ENCODE results near the gene PLAAT3. TPM values are rescaled to one million over a fixed set of nuclear protein-coding genes. Genes with fewer than 3 reads are reported as not detected.

PLAAT3 gene
- total RNA-seq, 4 donors from 2014 or later: 0.57 to 15.4 (median 4.5) TPM

DNA sequence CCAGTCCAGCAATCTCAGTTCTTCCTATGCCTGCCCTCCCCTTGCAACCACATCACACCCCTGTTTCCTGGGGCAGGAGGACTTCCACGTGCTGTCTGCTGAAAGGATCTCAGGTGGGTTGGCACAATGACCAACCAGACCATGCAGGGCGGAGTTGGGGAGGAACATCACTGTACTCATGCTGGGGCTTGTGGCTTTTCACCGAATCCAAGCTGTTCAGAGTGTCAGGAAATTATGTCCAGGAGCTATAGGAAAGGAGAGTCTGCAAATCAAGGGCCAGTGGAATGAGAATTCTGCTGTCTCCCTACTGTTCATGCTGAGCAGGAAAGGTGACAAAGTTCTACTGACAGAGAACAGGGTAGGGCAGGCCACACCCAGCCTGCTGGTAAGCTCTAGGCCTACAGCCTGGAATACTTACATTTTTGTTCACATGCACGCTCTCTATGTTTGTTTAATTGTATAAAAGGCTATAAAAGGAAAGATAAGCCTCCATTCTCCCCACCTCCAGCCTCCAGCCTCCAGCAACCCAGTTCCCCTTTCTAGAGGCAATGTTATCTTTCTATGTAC, 49.4 kb downstream of the PLAAT3 start:
- Histone ChIP-seq H3K9me3 (no peaks in the 10 kb centered on the region), H3K27me3 (no peaks in the 10 kb centered on the region), H3K36me3 (no peaks in the 10 kb centered on the region), H3K27ac (peak overlapping the region; percentile 84 to 90 (median 88)), H3K4me3 (no peak overlapping the region), H3K4me1 (peaks cover 30 to 66% (median 40%) of the 10 kb centered on the region in 3 donors)
- DNase-seq: no peak
- WGBS, 2 donors: 41 to 60% methylated on average over 4 of the region's 4 CpGs
- no peak for TF ChIP-seq POLR2A (IDR thresholded peaks at IDR 0.05)
- TF ChIP-seq, protein P1, sequence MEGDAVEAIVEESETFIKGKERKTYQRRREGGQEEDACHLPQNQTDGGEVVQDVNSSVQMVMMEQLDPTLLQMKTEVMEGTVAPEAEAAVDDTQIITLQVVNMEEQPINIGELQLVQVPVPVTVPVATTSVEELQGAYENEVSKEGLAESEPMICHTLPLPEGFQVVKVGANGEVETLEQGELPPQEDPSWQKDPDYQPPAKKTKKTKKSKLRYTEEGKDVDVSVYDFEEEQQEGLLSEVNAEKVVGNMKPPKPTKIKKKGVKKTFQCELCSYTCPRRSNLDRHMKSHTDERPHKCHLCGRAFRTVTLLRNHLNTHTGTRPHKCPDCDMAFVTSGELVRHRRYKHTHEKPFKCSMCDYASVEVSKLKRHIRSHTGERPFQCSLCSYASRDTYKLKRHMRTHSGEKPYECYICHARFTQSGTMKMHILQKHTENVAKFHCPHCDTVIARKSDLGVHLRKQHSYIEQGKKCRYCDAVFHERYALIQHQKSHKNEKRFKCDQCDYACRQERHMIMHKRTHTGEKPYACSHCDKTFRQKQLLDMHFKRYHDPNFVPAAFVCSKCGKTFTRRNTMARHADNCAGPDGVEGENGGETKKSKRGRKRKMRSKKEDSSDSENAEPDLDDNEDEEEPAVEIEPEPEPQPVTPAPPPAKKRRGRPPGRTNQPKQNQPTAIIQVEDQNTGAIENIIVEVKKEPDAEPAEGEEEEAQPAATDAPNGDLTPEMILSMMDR (IDR thresholded peaks at IDR 0.05): peak in 1 of 6 experiments; percentile 30
- intact Hi-C loops (cut with DNase I): no loop called here

DNA sequence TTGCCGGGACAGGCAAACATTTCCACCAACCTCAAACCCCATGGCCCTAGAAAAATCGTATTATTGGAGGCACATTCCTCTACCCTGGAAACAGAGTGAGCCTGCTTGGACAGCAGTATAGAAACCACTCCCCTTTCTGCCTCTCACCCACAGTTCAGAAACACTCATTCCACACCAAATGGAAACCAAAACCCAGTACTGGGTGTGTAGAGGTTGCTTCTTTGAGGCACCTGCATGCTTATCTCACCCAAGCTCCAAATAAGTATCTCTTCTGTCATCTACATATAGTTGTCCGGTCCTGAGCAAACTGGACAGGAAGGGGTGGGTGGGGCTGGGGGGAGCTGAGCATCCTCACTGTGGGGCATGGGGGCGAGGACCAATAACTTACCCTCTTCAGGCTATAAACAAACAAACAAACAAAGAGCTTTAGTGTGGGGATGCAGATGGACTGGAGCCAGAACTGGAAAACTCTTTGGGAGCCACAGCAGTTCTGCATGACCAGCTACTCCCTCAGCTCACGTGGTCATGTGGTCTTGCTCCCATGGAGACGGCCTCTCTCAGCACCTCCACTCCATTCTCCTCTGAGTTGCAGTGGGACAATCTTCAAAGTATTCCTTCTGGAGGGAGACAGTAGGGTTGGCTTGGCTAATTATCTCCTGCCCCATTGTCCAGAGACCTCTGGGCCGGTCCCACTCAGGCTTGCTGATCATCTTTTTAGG, 50.0 kb downstream of the PLAAT3 start:
- no peaks in the 10 kb centered on the region for H3K9me3 ChIP-seq
- no peaks in the 10 kb centered on the region for H3K27me3 ChIP-seq
- 77 to 81% methylated on average over 3 to 6 of the region's 7 CpGs for WGBS, 2 donors
- peaks cover 30 to 66% (median 40%) of the 10 kb centered on the region in 3 donors for H3K4me1 ChIP-seq
- H3K27ac ChIP-seq: peak overlapping the region; percentile 84 to 90 (median 88)
- H3K36me3 ChIP-seq: no peaks in the 10 kb centered on the region
- TF ChIP-seq, protein P1 (IDR thresholded peaks at IDR 0.05): no peak
- no peak for TF ChIP-seq POLR2A (IDR thresholded peaks at IDR 0.05)
- intact Hi-C loops (cut with DNase I): no loop called here
- no peak for DNase-seq
- no peak overlapping the region for H3K4me3 ChIP-seq

DNA sequence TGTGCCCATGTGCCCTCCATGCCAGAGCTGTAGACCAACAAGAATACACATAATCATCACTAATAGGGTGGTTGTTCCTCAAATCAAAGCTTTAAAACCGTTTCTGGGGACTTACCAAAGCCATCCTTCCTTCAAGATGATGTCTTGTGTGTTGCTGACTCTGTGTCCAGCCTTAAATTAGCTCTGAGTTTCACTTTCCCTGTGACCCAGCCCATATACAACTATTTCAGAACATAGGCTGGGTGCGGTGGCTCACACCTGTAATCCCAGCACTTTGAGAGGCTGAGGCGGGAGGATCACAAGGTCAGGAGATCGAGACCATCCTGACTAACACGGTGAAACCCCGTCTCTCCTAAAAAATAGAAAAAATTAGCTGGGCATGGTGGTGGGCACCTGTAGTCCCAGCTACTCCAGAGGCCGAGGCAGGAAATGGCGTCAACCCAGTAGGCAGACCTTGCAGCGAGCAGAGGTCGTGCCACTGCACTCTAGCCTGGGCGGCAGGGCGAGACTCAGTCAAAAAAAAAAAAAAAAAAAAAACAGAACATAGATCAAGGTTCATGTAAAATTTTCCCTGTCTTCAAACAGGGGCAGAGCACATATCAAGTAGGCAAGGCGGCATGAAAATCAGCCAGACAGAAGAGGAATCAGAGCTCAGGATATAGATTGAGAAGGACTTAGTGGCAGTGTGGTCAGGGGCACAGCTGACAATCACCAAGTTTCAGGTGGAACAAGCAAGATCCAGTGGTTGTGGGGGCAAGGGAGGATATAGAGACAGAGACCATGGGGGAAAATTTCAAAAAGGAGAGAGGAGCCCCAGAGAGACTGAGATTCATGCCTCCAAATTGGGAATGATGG, 50.8 kb downstream of the PLAAT3 start, which contains the start of gene PLAAT2:
Gene PLAAT2, minus strand, starts transcription at position 179 of the 855 bp plus-strand sequence. Its CDS starts 55 bp downstream, at position 124.
- intact Hi-C loops (cut with DNase I): no loop called here
- H3K4me1 ChIP-seq: peaks cover 30 to 63% (median 40%) of the 10 kb centered on the region in 3 donors
- no peak within 1 kb of the TSS for H3K4me3 ChIP-seq
- peak within 1 kb of the TSS; percentile 84 to 90 (median 88) for H3K27ac ChIP-seq
- H3K27me3 ChIP-seq: no peaks in the 10 kb centered on the region
- TF ChIP-seq, protein P1 (IDR thresholded peaks at IDR 0.05): no peak
- TF ChIP-seq POLR2A (IDR thresholded peaks at IDR 0.05): no peak
- WGBS, 2 donors: 87 to 90% methylated on average over 7 to 10 of the region's 13 CpGs
- DNase-seq: no peak
- no peaks in the 10 kb centered on the region for H3K9me3 ChIP-seq
- no peaks in the 10 kb centered on the region for H3K36me3 ChIP-seq

DNA sequence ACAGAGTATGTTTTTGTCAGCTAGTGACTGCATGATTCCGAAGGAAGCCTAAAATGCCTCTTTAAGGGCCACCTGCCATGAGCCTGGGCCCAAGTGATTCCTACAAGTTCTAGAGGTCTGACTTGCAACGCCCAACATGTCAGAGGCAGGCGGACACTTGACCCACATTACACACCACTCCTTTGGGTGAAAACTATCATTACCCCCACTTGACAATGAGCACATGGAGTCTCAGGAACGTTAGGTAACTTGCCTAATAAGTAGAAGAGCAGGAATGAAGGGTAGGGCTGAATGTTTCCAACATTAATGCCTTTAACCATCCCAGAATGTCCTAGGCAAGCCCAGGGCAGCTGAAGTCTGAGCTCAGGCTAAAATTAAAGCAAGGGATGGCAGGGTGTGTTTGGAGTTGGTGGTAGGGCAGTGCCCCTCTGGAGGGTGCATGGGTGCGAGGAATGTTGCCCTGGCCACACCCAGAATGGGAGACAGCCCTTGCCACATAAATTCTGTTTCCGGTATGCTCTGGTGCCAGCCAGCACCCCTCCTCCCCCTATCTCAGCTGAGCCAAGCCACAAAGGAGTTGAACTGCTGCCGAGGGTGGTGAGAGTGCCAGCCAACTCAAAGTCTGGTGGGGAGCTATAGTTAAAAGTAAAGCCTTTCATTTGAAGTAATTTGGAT, 53.6 kb downstream of the PLAAT3 start:
- TF ChIP-seq POLR2A (IDR thresholded peaks at IDR 0.05): no peak
- TF ChIP-seq, protein P1 (IDR thresholded peaks at IDR 0.05): no peak
- WGBS, 2 donors: 22 to 48% methylated on average over 7 of the region's 7 CpGs
- H3K4me3 ChIP-seq: no peak overlapping the region
- no peak for DNase-seq
- no peaks in the 10 kb centered on the region for H3K27me3 ChIP-seq
- no peaks in the 10 kb centered on the region for H3K36me3 ChIP-seq
- peak overlapping the region; percentile 42 to 61 (median 50) for H3K27ac ChIP-seq
- peaks cover 16 to 36% (median 22%) of the 10 kb centered on the region in 3 donors for H3K4me1 ChIP-seq
- intact Hi-C loops (cut with DNase I): no loop called here
- no peaks in the 10 kb centered on the region for H3K9me3 ChIP-seq
